GM13977 (cell line): Measurements from ENCODE around the gene TNIP2.

Experiments
- DNase-seq: peaks from one replicate; pipeline ENCODE4 v3.0.0; 2012; ENCODE audit warnings: low spot score
- CTCF ChIP-seq: IDR thresholded peaks from 2 replicates; pipeline ENCODE4 v1.5.1; 2012; ENCODE audit warnings: mild to moderate bottlenecking, control low read depth; ENCODE audit not compliant: insufficient read depth; ENCODE audit errors: extremely low read depth, missing control alignments
- in situ Hi-C: fragments of 300-500 bp; cut with MboI; formaldehyde crosslinking; loops from one replicate; pipeline ENCODE4 v1.12.0; 2022; ENCODE audit warnings: low sequenced_read_pairs, low pct_unique_long_range_greater_than_20kb, mixed read lengths, inconsistent platforms; ENCODE audit not compliant: unreplicated experiment

The TNIP2 gene

DNA sequence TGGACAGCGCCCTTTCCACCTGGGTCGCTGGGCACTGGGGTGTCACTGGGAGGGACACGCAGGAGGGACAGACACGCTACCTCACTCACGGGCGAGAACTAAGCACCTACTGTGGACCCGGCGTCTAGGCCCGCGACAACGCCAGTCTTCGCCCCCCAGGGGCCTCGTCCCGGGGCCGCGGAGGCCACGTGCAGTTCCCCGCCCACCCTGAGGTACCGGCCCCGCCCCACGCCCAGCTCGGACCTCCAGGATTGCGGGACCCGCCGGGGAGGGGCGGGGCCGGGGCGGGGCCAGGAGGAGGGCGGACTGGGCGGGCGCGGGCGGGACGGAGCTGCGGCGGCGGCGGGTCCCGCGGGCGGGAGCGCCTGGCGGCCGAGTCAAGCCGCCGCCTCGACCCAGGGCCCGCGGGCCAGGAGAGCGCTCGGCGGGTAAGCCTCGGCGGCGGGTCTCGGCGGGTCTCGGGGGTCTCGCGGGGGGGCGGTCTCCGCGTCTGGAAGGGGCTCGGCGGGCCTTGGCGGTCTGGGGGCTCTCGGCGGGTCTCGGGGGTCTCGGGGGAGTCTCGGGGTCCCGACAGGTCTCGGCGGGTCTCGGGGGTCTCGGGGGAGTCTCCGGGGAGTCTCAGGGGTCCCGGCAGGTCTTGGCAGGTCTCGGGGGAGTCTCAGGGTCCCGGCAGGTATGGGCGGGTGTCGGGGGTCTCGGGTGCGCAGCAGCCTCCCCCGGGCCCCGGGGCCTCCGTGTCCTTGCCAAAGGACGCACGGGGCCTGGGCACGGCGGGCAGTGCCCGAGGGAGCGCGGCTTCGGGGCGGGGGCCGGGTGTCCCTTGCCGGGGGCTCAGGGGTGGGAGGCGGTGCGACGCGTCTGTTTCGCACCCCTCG is 36.8 kb upstream of the TNIP2 start, which contains the start of gene SH3BP2:
SH3BP2 (plus strand) TSS at position 375 of the 875 bp plus-strand sequence. CDS start 27,533 bp downstream, outside the sequence.
- no peak for TF ChIP-seq CTCF
- in situ Hi-C loops, result no loop called here
- DNase-seq, result peak; percentile 83

- no peak for DNase-seq
- in situ Hi-C loops, result no loop called here
- TF ChIP-seq CTCF, result no peak
Measured at GRCh38 chr4:2792396-2792710, 36.2 kb upstream of the TNIP2 start.

DNA sequence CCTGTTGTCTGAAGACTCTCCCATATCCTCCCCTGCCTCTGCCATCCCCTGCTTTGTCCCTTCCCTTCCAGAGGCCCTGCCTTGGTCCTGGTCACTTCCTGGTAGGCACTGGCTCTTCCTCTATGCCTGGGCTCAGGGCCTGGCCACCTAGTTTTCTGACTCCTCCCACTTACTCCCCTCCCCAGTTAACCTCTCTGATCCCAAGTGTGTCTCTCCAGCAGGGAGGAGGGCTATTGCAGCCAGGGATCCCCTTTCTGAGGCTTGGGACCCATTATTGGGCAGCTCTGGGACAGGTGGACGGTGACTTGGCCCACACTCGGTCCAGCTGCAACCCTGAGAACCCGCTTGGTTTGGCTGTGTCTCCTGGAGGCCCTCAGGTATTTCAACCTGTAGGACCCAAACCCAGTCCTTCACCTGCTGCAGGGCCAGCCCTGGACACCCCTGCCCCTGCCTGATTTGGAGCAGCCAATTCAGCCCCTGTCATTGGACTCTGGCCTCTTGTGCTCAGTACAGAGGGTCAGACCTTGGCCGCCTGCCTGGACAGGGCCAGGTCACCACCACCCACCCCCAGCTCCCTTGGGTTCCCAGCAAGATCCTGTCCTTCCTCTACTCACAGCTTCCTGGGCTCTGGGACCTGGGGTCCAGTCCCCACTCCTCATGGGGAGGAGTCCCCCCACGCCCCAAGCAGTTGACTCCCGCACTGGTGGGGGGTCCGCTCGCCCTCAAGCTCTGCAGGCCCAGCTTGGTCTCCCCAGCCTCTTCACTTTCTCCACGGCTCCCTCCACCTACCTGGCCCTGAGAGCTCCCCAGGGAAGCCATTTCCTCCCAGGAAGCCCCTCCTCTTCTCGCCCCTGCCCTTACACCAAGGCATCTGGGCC is 35.6 kb upstream of the TNIP2 start:
- in situ Hi-C loops, result no loop called here
- DNase-seq, result no peak
- no peak for TF ChIP-seq CTCF

GRCh38 chr4:2790583-2791517 is 34.7 kb upstream of the TNIP2 start:
- DNase-seq, result no peak
- in situ Hi-C loops, result no loop called here
- TF ChIP-seq CTCF, result no peak

- in situ Hi-C loops, result no loop called here
- no peak for DNase-seq
- no peak for TF ChIP-seq CTCF
Measured at GRCh38 chr4:2789793-2790582, 33.9 kb upstream of the TNIP2 start.
